Measurements from ENCODE around the gene MIPEP.

MIPEP gene

GRCh38 chr13:23888658-23889614, at the start of gene MIPEP:
MIPEP (minus strand) TSS chr13:23889400; CDS start chr13:23889320, 80 bp downstream.
- peak; percentile 96 for DNase-seq (ENCODE audit: low spot score)
- TF ChIP-seq, protein P1, sequence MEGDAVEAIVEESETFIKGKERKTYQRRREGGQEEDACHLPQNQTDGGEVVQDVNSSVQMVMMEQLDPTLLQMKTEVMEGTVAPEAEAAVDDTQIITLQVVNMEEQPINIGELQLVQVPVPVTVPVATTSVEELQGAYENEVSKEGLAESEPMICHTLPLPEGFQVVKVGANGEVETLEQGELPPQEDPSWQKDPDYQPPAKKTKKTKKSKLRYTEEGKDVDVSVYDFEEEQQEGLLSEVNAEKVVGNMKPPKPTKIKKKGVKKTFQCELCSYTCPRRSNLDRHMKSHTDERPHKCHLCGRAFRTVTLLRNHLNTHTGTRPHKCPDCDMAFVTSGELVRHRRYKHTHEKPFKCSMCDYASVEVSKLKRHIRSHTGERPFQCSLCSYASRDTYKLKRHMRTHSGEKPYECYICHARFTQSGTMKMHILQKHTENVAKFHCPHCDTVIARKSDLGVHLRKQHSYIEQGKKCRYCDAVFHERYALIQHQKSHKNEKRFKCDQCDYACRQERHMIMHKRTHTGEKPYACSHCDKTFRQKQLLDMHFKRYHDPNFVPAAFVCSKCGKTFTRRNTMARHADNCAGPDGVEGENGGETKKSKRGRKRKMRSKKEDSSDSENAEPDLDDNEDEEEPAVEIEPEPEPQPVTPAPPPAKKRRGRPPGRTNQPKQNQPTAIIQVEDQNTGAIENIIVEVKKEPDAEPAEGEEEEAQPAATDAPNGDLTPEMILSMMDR (IDR thresholded peaks at IDR 0.05; ENCODE audit: borderline replicate concordance, control extremely low read depth, extremely low read depth, insufficient read depth, missing control alignments): peak; percentile 88
- in situ Hi-C loops (cut with MboI; ENCODE audit: low sequenced_read_pairs, unreplicated experiment): loop anchor here (25.0 kb wide), 1 partner anchor 427 kb away; no protein-coding TSS in a partner anchor

DNA sequence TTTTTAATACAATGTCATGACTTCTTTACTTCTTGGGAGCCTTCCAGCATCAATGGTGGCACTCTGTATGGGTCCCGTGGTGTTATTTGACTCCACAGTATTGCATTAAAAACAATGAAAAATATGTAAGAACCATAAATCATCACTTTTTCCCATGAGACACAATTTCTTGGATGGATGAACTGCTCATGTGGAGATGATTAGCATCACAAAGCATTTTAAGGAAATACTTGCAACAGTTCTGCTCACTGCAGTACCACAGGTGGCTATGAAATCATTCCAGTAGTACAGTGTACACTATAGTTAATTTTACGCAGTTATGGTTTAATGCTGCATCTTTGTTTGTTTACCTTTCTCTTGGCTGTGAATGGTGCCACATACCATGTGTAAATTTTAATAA, 45.3 kb upstream of the MIPEP start:
- TF ChIP-seq, protein P1 (IDR thresholded peaks at IDR 0.05; ENCODE audit: borderline replicate concordance, control extremely low read depth, extremely low read depth, insufficient read depth, missing control alignments): no peak
- in situ Hi-C loops (cut with MboI; ENCODE audit: low sequenced_read_pairs, unreplicated experiment): no loop called here
- no peak for DNase-seq (ENCODE audit: low spot score)

- no peak for DNase-seq (ENCODE audit: low spot score)
- in situ Hi-C loops (cut with MboI; ENCODE audit: low sequenced_read_pairs, unreplicated experiment): no loop called here
- TF ChIP-seq, protein P1 (IDR thresholded peaks at IDR 0.05; ENCODE audit: borderline replicate concordance, control extremely low read depth, extremely low read depth, insufficient read depth, missing control alignments): no peak
These were observed 39.8 kb upstream of the MIPEP start for GRCh38 chr13:23928985-23929384.

DNA sequence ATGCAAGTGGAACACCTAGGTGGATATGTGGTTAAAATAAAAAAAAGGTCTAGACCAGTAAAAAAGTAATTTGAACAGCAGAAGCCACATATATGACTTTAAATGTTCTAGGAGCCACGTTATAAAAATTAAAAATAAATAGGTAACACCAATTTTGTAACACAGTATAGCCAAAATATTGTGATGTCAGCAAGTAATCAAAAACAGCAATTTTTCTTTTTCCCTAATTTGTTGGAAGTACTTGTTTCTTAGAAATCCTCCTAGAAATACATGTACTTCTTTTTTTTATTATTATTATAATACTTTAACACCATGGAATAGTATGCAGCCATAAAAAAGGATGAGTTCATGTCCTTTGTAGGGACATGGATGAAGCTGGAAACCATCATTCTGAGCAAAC, 33.8 kb upstream of the MIPEP start:
- in situ Hi-C loops (cut with MboI; ENCODE audit: low sequenced_read_pairs, unreplicated experiment): no loop called here
- TF ChIP-seq, protein P1 (IDR thresholded peaks at IDR 0.05; ENCODE audit: borderline replicate concordance, control extremely low read depth, extremely low read depth, insufficient read depth, missing control alignments): no peak
- DNase-seq (ENCODE audit: low spot score): no peak

DNA sequence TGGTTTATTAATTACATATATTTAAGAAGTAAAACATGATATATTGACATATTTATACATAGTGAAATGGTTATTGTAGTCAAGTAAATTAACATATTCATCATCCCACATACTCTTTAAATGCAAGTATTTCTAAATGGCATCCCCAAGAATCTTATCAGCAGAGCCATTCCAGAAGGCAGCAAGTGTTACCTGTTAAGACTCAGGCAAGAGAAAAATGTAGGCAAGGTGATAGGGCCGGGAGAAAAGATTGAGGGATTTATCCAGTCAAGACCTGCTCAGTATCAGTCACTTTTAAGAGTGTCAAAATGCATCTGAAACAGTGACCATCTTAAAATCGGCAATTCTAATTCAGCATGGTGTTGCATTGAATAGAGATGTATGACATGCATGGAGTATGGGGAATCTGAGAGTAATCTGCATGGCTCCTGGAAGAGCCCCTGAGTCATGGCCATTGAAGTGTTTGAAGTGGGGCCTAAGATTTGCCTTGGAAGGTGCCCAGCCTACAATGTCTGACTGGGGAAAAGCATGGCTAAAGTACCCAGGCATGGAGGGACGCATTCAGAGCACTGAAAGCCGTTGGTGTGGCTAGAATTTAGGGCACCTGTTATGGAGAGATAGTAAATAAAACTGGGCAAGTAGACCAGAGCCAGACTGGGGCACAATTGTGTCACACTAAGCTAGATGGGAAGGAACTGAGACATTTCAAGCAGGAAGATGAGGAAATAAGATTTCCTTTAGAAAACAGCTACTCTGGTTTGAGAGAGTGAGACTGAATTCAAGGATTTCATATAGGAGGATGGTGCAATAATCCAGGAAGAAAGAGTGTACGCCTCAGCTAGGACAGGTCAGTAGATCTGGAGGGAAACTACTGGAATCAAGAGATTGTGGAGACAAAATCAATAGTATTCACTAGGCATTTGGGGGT, 33.1 kb upstream of the MIPEP start:
- no peak for DNase-seq (ENCODE audit: low spot score)
- TF ChIP-seq, protein P1 (IDR thresholded peaks at IDR 0.05; ENCODE audit: borderline replicate concordance, control extremely low read depth, extremely low read depth, insufficient read depth, missing control alignments): no peak
- in situ Hi-C loops (cut with MboI; ENCODE audit: low sequenced_read_pairs, unreplicated experiment): no loop called here

DNA sequence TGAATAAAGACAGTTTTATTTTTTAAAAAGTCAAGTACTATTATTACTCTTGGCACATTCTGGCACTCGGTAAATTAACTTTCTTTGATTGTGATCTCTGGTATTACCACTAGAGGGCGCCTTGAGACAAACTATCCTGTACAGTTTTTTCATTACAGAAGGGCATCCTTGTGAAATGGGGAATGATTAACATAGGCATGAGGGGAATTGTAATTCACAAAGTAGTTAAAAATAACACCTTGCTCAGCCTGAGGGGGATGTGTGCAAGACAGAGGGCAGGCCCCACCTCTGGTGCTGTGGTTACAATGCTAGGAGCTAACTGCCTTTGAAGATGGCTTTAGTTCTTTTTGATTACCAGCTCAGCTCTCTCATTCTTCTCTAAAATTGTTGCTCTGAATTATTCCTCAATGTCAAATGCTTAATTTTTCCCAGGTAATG, 32.3 kb upstream of the MIPEP start:
- no peak for DNase-seq (ENCODE audit: low spot score)
- TF ChIP-seq, protein P1 (IDR thresholded peaks at IDR 0.05; ENCODE audit: borderline replicate concordance, control extremely low read depth, extremely low read depth, insufficient read depth, missing control alignments): peak; percentile 47
- in situ Hi-C loops (cut with MboI; ENCODE audit: low sequenced_read_pairs, unreplicated experiment): no loop called here

Measured in GM13976 (cell line).